PC-9 (cell line): ENCODE results near the gene TBCD. TPM values are rescaled to one million over a fixed set of nuclear protein-coding genes. Genes with fewer than 3 reads are reported as not detected.

ENCODE experiments used
- BruUV-seq: library from RNA; stranded (reverse); fragments of 400-500 nt; replicated peaks from 2 replicates; lab custom pipeline; 2021; lab: Mats Ljungman, UMichigan
- CTCF ChIA-PET: fragments of 300-600 bp; sonication (Branson Sonifier 250); formaldehyde crosslinking; loops from one replicate; lab custom pipeline; 2022; ENCODE audit warnings: antibody characterized with exemption; lab: Charles Lee
- POLR2A ChIA-PET: fragments of 300-600 bp; sonication (Branson Sonifier 250); formaldehyde crosslinking; loops from one replicate; lab custom pipeline; 2022; ENCODE audit warnings: antibody characterized with exemption; ENCODE audit not compliant: unreplicated experiment; lab: Charles Lee
- DNase-seq, 2 experiments: peaks; one replicate each; pipeline versions ENCODE4 v3.0.0 to v3.0.0-alpha.2; 2015 to 2022; ENCODE audit warnings: mixed read lengths in 1 of 2
- H2AFZ ChIP-seq: fragments of 200-600 bp; sonication (generic); 2 replicates; pipeline ENCODE4 v1.8.1; 2017; ENCODE audit warnings: antibody characterized with exemption
- H3F3A ChIP-seq: fragments of 200-600 bp; sonication (generic); 2 replicates; pipeline ENCODE4 v1.8.1; 2017; ENCODE audit warnings: antibody characterized with exemption, mild to moderate bottlenecking, low read depth; ENCODE audit not compliant: insufficient read depth
- H3K27ac ChIP-seq: fragments of 200-600 bp; sonication (generic); 2 replicates; pipeline ENCODE4 v1.6.1; 2016; ENCODE audit warnings: mixed run types
- H3K27me3 ChIP-seq: fragments of 200-600 bp; sonication (generic); 2 replicates; pipeline ENCODE4 v1.6.1; 2016; ENCODE audit warnings: low read depth, mixed run types; ENCODE audit not compliant: insufficient read depth
- H3K36me3 ChIP-seq: fragments of 200-600 bp; sonication (generic); 2 replicates; pipeline ENCODE4 v1.6.1; 2016; ENCODE audit warnings: low read depth, mixed run types
- H3K4me1 ChIP-seq: fragments of 200-600 bp; sonication (generic); replicated peaks from 2 replicates; pipeline ENCODE4 v1.6.1; 2016; ENCODE audit warnings: mixed run types; ENCODE audit not compliant: insufficient read depth
- H3K4me2 ChIP-seq: fragments of 200-600 bp; sonication (generic); 2 replicates; pipeline ENCODE4 v1.6.1; 2017; ENCODE audit warnings: mixed run types
- H3K4me3 ChIP-seq: fragments of 200-600 bp; sonication (generic); 2 replicates; pipeline ENCODE4 v1.6.1; 2016; ENCODE audit warnings: mixed run types
- H3K79me2 ChIP-seq: fragments of 200-600 bp; sonication (generic); 2 replicates; pipeline ENCODE4 v1.6.1; 2017; ENCODE audit warnings: low read depth, mixed run types
- H3K9me2 ChIP-seq: fragments of 200-600 bp; sonication (generic); 2 replicates; pipeline ENCODE4 v1.8.1; 2017; ENCODE audit warnings: mild to moderate bottlenecking; ENCODE audit not compliant: insufficient read depth
- H3K9me3 ChIP-seq: fragments of 200-600 bp; sonication (generic); 2 replicates; pipeline ENCODE4 v1.8.1; 2016; ENCODE audit warnings: low read depth; ENCODE audit not compliant: insufficient read depth
- H4K20me1 ChIP-seq: fragments of 200-600 bp; sonication (generic); 2 replicates; pipeline ENCODE4 v1.8.1; 2017; ENCODE audit not compliant: insufficient read depth
- CTCF ChIP-seq: fragments of 200-600 bp; sonication (generic); conservative IDR thresholded peaks from 2 replicates; pipeline ENCODE4 v1.6.1; 2017; ENCODE audit warnings: mixed run types, antibody characterized with exemption, mild to moderate bottlenecking, moderate library complexity
- EZH2 ChIP-seq: fragments of 200-600 bp; sonication (generic); IDR thresholded peaks from 2 replicates; pipeline ENCODE4 v1.8.0; 2017; ENCODE audit warnings: antibody characterized with exemption, low read depth
- intact Hi-C: fragments of 100-400 bp; cut with micrococcal nuclease; formaldehyde crosslinking; loops from one replicate; pipeline ENCODE4 v1.10.0; 2022; ENCODE audit not compliant: unreplicated experiment
- total RNA-seq: library from RNA; stranded (reverse); gene quantifications from 2 replicates; pipeline ENCODE4 v1.2.3, GENCODE V29; 2021

The TBCD gene
- total RNA-seq, 1 experiment from 2014 or later: 115 TPM

GRCh38 chr17:82905130-82905529 is 153.3 kb downstream of the TBCD start:
- intact Hi-C loops: no loop called here
- Histone ChIP-seq H3K36me3 (no peaks in the 10 kb centered on the region), H4K20me1 (no peaks in the 10 kb centered on the region), H3K4me1 (no peaks in the 10 kb centered on the region), H3K27ac (no peak overlapping the region), H3K4me3 (no peak overlapping the region), H3K27me3 (no peaks in the 10 kb centered on the region), H3K9me2 (no peaks in the 10 kb centered on the region), H3F3A (no peaks in the 10 kb centered on the region), H3K9me3 (no peaks in the 10 kb centered on the region), H2AFZ (no peak overlapping the region), H3K4me2 (no peak overlapping the region), H3K79me2 (no peaks in the 10 kb centered on the region)
- DNase-seq: no peak
- ChIA-PET CTCF (no interaction called here), POLR2A (interaction anchor here (0.7 kb wide), 1 partner anchor 608 kb away, joined by 3 read pairs; no protein-coding TSS in a partner anchor)
- TF ChIP-seq CTCF: no peak
- TF ChIP-seq EZH2: no peak
- BruUV-seq: no TSS peak

- no peaks in the 10 kb centered on the region for H3K9me2 ChIP-seq
- no peaks in the 10 kb centered on the region for H3K79me2 ChIP-seq
- H3K4me2 ChIP-seq: no peak overlapping the region
- no peaks in the 10 kb centered on the region for H3K36me3 ChIP-seq
- TF ChIP-seq EZH2 (no peak), CTCF (no peak)
- H3F3A ChIP-seq: no peaks in the 10 kb centered on the region
- H4K20me1 ChIP-seq: no peaks in the 10 kb centered on the region
- no peak overlapping the region for H3K27ac ChIP-seq
- intact Hi-C loops: no loop called here
- H2AFZ ChIP-seq: no peak overlapping the region
- H3K27me3 ChIP-seq: no peaks in the 10 kb centered on the region
- no TSS peak for BruUV-seq
- H3K4me3 ChIP-seq: no peak overlapping the region
- no peak for DNase-seq
- no peaks in the 10 kb centered on the region for H3K4me1 ChIP-seq
- ChIA-PET POLR2A (no interaction called here), CTCF (interaction anchor here (0.6 kb wide), 1 partner anchor 61 kb away, joined by 3 read pairs; no protein-coding TSS in a partner anchor)
- no peaks in the 10 kb centered on the region for H3K9me3 ChIP-seq
These were observed 156.1 kb downstream of the TBCD start for GRCh38 chr17:82907797-82908542.

GRCh38 chr17:82908543-82909160 is 156.8 kb downstream of the TBCD start:
- DNase-seq: no peak
- H3K79me2 ChIP-seq: no peaks in the 10 kb centered on the region
- intact Hi-C loops: no loop called here
- ChIA-PET POLR2A (no interaction called here), CTCF (interaction anchor here (0.7 kb wide), 1 partner anchor 231 kb away, joined by 5 read pairs; no protein-coding TSS in a partner anchor)
- no peak overlapping the region for H3K4me2 ChIP-seq
- BruUV-seq: no TSS peak
- no peaks in the 10 kb centered on the region for H3K36me3 ChIP-seq
- H3K27ac ChIP-seq: no peak overlapping the region
- H3K9me2 ChIP-seq: no peaks in the 10 kb centered on the region
- no peaks in the 10 kb centered on the region for H3K27me3 ChIP-seq
- H3K4me3 ChIP-seq: no peak overlapping the region
- H3F3A ChIP-seq: no peaks in the 10 kb centered on the region
- no peak overlapping the region for H2AFZ ChIP-seq
- H3K9me3 ChIP-seq: no peaks in the 10 kb centered on the region
- no peaks in the 10 kb centered on the region for H4K20me1 ChIP-seq
- TF ChIP-seq CTCF (no peak), EZH2 (no peak)
- no peaks in the 10 kb centered on the region for H3K4me1 ChIP-seq
